Panc1 (cell line): ENCODE measurements around the gene SLC2A3. TPM values are rescaled to one million over a fixed set of nuclear protein-coding genes. Genes with fewer than 3 reads are reported as not detected.

ENCODE experiments used
- ATAC-seq: fragments of 200-7000 bp; cut with Tn5 transposase; 2 replicates; pipeline ENCODE4 v1.9.1; 2020; ENCODE audit warnings: mild to moderate bottlenecking, moderate library complexity
- BruUV-seq: library from RNA; stranded (reverse); fragments of 400-500 nt; replicated peaks from 2 replicates; lab custom pipeline; 2021; lab: Mats Ljungman, UMichigan
- CTCF ChIA-PET: fragments of 300-600 bp; sonication (Branson Sonifier 250); formaldehyde crosslinking; loops from one replicate; lab custom pipeline; 2022; ENCODE audit warnings: antibody characterized with exemption; lab: Charles Lee
- POLR2A ChIA-PET: fragments of 300-600 bp; sonication (Branson Sonifier 250); formaldehyde crosslinking; loops from one replicate; lab custom pipeline; 2022; ENCODE audit warnings: antibody characterized with exemption; lab: Charles Lee
- DNase-seq: peaks from one replicate; pipeline ENCODE4 v3.0.0-alpha.2; 2010; ENCODE audit warnings: low read depth, low spot score
- H3K27ac ChIP-seq: 2 replicates; pipeline ENCODE4 v1.5.1; 2011; ENCODE audit warnings: mild to moderate bottlenecking, low read length, inconsistent platforms
- H3K27me3 ChIP-seq: fragments of 200-500 bp; sonication (Bioruptor generic); 2 replicates; pipeline ENCODE4 v1.6.0; 2014; ENCODE audit warnings: low read length, inconsistent platforms; ENCODE audit not compliant: control insufficient read depth, insufficient read depth
- H3K36me3 ChIP-seq: fragments of 200-500 bp; sonication (Bioruptor generic); 2 replicates; pipeline ENCODE4 v1.5.1; 2014; ENCODE audit warnings: inconsistent platforms, mild to moderate bottlenecking, low read length, moderate library complexity; ENCODE audit not compliant: control insufficient read depth, insufficient read depth
- H3K4me1 ChIP-seq: 2 replicates; pipeline ENCODE4 v1.5.1; 2011; ENCODE audit warnings: inconsistent platforms, mild to moderate bottlenecking, low read length, moderate library complexity; ENCODE audit not compliant: control insufficient read depth, insufficient read depth
- H3K4me3 ChIP-seq, 2 experiments: 2 replicates each; pipeline ENCODE4 v1.5.1; 2011 to 2012; ENCODE audit warnings: low read depth in 2 of 2, low read length in 2 of 2, mild to moderate bottlenecking in 2 of 2, inconsistent platforms in 1 of 2, moderate library complexity in 1 of 2
- H3K9me3 ChIP-seq: fragments of 200-500 bp; sonication (Bioruptor generic); 2 replicates; pipeline ENCODE4 v1.5.1; 2014; ENCODE audit warnings: low read depth, mild to moderate bottlenecking, inconsistent platforms, low read length, moderate library complexity; ENCODE audit not compliant: control insufficient read depth, insufficient read depth
- CTCF ChIP-seq: fragments of 450-650 bp; IDR thresholded peaks from 2 replicates; pipeline ENCODE4 v1.5.1; 2017; ENCODE audit warnings: mild to moderate bottlenecking
- POLR2AphosphoS5 ChIP-seq: IDR thresholded peaks from 2 replicates; pipeline ENCODE4 v1.6.1; 2012; ENCODE audit warnings: mild to moderate bottlenecking, low read depth, low read length, moderate library complexity
- REST ChIP-seq, 2 experiments: IDR thresholded peaks; 2 replicates each; pipeline ENCODE4 v1.6.1; 2011 to 2012; ENCODE audit warnings: low read depth in 2 of 2, control low read depth in 1 of 2, low read length in 1 of 2, mild to moderate bottlenecking in 1 of 2, moderate library complexity in 1 of 2; ENCODE audit not compliant: insufficient read depth in 1 of 2
- SIN3A ChIP-seq: IDR thresholded peaks from 2 replicates; pipeline ENCODE4 v1.6.1; 2012; ENCODE audit warnings: low read depth, mild to moderate bottlenecking, low read length, moderate library complexity, borderline replicate concordance; ENCODE audit not compliant: insufficient read depth
- TCF7L2 ChIP-seq: IDR thresholded peaks from 2 replicates; pipeline ENCODE4 v1.6.1; 2011; ENCODE audit warnings: mild to moderate bottlenecking, low read depth, low read length, inconsistent platforms
- in situ Hi-C: cut with HindIII; loops from 2 replicates; pipeline ENCODE4 v1.10.0; 2016; ENCODE audit warnings: low sequenced_read_pairs, low pct_unique_long_range_greater_than_20kb
- intact Hi-C: fragments of 100-400 bp; cut with micrococcal nuclease; formaldehyde crosslinking; loops from one replicate; pipeline ENCODE4 v1.10.0; 2022; ENCODE audit not compliant: unreplicated experiment
- total RNA-seq: library from RNA; stranded (reverse); gene quantifications from one replicate; pipeline ENCODE4 v1.2.1, GENCODE V29; 2021; ENCODE audit not compliant: unreplicated experiment

SLC2A3 gene
- total RNA-seq, 1 experiment from 2014 or later: 0.51 TPM

GRCh38 chr12:7934091-7934888 is 1.7 kb downstream of the SLC2A3 start:
- intact Hi-C loops (no loop called here), in situ Hi-C loops (no loop called here)
- Histone ChIP-seq H3K36me3 (no peaks in the 10 kb centered on the region), H3K4me3 (peak overlapping the region in 1 of 2 experiments; percentile 7; a peak in 1 of 4 replicates), H3K27ac (no peak overlapping the region), H3K27me3 (no peaks in the 10 kb centered on the region), H3K9me3 (no peaks in the 10 kb centered on the region), H3K4me1 (no peaks in the 10 kb centered on the region)
- DNase-seq (no peak), ATAC-seq (no peak)
- ChIA-PET CTCF (interaction anchor here (0.6 to 1.0 kb wide), 3 partner anchors 21 to 74 kb away, joined by 3 to 4 read pairs (median 3); no protein-coding TSS in a partner anchor), POLR2A (no interaction called here)
- BruUV-seq: no TSS peak
- TF ChIP-seq SIN3A (no peak), REST (IDR thresholded peaks at IDR 0.05; ENCODE audit: insufficient read depth in 1 of 2, low read depth in 2 of 2, low read length in 1 of 2) (no peak), CTCF (no peak), POLR2AphosphoS5 (no peak), TCF7L2 (no peak)

GRCh38 chr12:7933255-7933726 is 2.7 kb downstream of the SLC2A3 start:
- DNase-seq (peak; percentile 42), ATAC-seq (peak; percentile 97)
- Histone ChIP-seq H3K4me3 (no peak overlapping the region), H3K27me3 (no peaks in the 10 kb centered on the region), H3K27ac (no peak overlapping the region), H3K36me3 (no peaks in the 10 kb centered on the region), H3K4me1 (no peaks in the 10 kb centered on the region), H3K9me3 (no peaks in the 10 kb centered on the region)
- no TSS peak for BruUV-seq
- intact Hi-C loops: no loop called here
- in situ Hi-C loops: no loop called here
- no peak for TF ChIP-seq TCF7L2
- TF ChIP-seq POLR2AphosphoS5: no peak
- TF ChIP-seq SIN3A: no peak
- peak; percentile 78 for TF ChIP-seq CTCF
- no peak for TF ChIP-seq REST (IDR thresholded peaks at IDR 0.05; ENCODE audit: insufficient read depth in 1 of 2, low read depth in 2 of 2, low read length in 1 of 2)
- CTCF ChIA-PET: interaction anchor here (0.5 to 1.1 kb wide), 7 partner anchors 10 to 98 kb away, joined by 3 to 4 read pairs (median 3); no protein-coding TSS in a partner anchor
- POLR2A ChIA-PET: no interaction called here
